MV-4-11 (cell line): ENCODE results near the gene MBD3.

Experiments used
- DNase-seq: peaks from one replicate; lab custom pipeline; 2025; lab: John Stamatoyannopoulos, UW

The MBD3 gene

DNA sequence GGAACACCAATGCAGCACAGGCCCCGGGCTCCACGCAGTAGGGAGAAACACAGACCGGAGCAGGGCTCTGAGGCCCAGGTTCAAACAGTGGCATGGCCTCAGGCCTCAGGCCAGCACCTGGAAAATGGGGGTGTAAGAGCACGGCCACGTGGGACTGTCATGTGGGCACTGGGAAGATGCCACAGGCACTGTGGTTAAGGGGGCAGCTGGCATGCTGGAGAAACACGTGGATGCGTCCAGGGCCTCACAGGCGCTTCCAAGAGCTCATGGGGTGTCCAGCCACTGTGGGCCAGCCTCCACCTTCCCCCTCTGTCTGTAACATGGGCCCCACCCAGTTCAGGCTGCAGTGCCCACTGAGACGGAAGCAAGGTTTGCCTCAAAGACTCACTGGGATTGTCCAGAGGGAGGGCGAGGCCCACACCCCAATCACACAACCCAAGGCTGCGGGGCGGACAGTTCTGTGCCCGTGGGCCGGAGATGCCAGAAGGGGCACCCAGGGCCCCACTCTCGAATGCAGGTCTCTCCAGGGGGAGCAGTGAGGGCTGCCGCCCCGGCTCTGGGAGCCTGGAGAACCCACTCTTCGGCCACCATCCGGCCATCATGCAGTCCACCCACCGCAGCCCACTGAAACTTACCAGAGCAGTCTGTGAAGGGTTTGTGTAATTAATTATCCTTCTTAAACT lies 6.3 kb upstream of the MBD3 start:
- DNase-seq = no peak

DNA sequence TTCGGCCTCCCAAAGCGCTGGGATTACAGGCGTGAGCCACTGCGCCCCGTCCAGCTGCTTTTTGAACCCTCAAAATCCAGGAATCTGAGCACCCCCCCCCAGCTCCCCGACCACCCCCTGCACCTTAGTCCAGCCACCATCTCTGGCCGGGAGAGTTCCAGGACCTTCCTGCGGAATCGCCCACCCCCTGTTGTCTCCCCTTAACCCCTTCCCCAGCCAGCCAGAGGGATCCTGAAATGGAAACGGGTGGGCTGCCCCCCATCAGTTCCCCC lies 772 bp upstream of the MBD3 start:
- no peak for DNase-seq

DNA sequence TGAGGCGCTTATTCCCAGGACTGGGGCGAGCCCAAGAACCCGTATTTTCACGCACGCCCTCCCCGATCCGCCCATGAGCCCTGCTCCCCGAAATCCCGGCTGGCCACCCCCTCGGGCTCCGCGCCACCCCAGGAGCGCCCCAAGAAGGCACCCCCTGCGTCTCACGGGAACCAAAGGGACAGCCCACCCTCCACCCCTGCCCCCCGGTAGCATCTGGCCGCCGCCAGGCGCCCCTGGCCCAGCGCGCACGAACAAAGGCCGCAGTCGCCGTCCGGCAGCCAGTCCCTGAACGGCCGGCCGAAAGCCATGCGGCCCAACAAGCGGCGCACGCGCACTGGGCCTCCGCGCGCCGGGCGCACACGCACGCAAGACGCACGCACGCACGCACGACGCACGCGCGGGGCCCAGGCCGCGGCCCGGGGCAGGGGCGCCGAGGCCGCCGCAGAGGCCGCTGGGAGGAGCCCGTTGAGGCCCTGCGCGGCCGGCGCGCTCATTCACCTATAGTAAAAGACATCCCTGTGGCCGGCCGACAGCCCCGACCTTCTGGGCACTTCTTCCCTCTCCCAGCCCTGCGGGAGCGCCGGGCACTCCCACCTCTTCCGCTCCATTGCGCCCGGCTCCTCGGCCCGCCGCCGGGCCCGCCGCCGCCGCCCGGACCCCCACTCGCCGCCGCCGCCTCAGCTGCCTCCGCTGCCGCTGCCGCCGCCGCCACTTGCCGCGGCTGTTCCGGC lies 476 bp downstream of the MBD3 start:
- DNase-seq = peak; percentile 86

DNA sequence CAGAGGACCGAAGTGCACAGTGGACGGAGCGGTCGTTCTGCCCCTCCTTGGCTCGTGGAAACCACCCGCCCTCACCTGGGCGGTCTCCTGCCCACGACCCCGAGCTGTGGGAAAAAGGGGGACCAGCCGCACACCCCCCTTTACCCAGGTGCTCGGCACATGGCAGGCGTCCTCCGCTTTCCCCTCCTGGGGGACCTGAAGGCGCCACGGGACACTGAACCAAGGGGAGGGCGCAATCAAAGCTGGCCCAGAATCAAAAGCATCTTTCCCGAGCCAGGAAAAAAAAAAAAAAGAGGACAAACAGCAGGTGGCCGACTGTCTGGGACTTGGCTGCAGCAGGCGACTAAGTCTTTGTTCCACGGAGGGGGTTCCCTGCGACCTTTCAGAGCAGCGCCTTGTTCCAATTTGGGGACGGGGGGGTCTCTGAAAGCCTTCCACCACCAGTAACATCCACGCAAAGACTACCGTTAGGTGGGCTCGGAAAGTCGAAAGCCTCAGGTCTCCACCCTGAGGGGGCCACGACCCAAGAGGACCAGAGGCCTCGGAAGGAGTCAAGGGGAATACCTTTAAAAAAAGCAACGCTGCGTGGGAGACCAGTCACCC lies 1.1 kb downstream of the MBD3 start:
- no peak for DNase-seq

DNA sequence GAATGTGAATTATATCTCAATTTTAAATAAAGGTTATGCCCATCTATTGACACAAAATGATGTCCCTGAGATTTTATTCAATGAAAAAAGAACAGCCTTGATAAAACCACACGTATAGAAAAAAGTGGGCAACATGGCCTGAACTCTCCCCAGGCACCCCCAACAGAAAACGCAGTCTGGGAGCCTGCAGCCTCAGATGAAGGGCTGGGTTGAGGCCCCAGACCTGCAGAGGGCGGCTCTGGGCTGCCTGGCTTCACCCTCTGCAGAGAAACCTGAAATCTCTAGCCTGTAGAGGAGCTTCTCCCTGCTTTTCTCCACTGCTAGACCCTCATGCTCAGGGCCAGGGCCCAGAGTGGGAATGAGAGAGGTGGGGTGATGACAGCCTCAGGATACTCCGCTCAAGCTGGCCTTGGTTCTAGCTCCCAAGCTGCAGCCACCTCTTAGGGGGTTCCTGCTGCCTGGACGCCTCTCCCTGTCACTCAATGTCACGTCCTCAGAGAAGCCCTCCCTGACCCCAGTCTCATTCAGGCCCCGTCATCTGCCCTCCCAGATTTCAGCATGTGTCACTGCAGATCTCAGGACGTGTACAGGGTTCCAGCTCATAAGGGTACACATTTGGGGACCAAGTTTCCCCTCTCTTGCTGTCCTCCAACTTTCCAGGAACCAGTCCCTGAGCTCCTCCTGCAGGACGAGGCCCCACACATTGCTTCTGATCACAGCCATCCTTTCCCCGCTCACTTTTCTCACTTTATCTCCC lies 1.8 kb downstream of the MBD3 start:
- peak; percentile 39 for DNase-seq

DNA sequence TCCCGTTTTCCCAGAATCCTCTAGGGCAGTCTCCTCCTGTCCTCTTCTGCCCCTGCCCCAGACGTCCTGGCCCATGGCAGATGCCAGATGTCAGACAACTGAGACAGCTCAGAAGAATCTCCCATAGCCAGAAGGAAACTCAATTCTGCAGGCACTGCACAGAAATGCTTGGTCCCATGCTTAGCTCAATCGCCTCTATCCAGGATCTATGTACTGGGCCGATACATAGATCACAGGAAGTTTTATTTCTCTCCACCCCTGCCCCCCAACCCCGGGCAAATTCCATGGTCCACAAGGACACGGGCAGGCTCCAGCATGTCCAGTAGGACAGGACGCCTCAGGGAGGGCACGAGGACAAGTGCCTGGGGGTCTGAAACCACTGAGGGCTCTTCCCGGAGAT lies 4.8 kb downstream of the MBD3 start:
- DNase-seq = no peak

DNA sequence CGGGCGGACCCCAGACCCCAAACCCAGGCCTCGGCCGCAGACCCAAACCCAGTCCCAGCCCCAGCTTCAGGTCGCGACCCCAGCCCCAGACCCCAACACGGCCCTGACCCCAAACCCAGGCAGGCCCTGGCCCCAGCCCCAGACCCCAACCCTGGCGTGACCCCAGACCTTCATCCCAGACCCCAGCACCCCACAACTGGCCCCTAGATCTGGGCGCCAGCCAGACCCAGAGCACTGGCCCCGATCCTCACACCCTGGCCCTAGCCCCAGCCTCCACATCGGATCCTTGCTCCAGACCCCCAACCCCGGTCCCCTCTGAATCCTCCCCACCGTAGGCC lies 7.5 kb downstream of the MBD3 start:
- no peak for DNase-seq

DNA sequence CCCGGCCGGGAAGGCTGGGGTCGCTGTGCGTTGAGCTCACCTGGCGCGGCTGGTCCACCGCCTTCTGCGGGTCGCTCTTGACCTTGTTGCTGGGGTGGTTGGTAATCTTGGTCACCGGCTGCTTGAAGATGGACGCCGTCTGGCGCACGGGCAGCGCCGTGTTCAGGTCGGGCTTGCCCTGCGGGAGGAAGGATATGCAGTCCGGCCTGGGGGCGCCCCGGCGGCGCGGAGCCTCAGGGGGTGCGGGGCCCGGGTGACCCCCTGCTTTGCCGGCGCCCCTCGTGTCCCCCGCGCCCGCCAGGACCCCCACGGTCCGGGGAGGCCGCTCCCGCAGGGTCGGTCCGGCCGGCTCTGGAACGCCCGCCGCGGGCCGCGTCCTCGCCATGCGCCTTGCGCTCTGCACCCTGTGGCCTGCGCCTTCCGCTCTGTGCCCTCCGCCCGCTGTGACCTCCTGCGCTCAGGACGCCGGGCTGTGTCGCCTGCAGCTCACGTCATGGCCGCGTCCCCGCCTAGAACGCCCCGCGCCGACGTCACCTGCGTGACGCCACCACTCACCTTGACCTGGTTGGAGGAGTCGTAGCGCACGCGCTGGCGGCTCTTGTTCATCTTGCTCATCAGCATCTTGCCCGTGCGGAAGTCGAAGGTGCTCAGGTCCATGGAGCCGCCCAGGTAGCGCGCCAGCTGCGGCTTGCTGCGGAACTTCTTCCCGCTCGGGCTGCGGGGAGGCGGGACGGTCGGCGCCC lies 8.0 kb downstream of the MBD3 start:
- no peak for DNase-seq

DNA sequence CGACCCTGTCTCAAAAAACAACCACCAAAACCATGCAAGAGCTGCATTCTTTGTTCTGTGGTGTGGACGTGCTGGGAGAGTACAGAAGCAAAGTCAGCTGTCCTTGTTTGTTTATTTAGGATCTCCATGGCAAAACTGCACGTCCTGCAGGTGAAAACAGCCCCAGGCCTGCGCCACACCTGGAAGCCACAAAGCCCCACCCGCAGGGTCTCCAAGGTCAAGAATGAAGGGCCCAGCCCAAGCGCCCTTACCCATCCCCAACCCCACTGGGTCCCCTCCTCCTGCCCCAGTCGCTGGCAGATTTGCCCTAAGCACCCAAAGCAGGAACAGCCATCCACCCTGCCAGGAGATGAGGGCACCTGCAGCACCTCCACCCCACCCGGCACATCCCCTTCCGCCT lies 10.5 kb downstream of the MBD3 start:
- DNase-seq = no peak

DNA sequence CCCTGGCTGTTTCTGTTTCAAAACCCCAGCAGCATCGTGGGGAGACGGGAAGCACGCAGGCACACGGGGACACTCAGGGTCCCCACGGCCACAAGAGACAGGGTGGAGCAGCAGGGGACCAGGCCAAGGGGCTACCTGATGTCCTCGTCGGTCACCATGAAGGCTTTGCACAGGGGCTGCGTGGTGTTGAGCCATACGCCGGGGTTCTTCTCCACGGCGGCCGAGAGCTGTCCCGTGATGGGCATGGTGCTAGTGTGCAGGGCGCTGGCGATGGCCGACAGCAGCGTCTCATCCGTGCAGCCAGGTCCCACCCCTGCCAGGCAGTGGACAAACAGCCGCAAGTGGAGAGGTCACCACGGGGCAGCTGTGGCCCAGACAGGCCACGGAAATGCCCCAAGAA lies 11.7 kb downstream of the MBD3 start:
- DNase-seq = no peak

DNA sequence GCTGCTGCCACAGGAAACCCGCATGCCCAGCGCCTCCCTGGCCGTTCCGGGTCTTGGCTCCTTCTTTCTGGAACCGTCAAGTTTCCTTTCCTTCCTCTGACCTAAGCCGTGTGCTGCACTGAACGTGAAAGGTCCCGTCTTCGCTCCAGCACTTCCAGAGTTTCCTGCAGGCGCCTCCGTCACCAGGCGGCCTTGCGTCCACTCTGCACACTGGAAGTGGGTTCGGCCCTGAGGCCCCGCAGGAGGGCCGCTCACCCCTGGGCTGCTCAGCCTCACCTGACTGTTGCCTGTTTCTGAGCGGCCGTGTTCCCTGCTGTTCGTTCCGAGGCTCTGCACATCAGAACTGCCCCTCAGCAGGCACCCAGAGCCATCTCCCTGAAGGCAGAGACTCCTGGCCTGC lies 12.3 kb downstream of the MBD3 start:
- DNase-seq = no peak

DNA sequence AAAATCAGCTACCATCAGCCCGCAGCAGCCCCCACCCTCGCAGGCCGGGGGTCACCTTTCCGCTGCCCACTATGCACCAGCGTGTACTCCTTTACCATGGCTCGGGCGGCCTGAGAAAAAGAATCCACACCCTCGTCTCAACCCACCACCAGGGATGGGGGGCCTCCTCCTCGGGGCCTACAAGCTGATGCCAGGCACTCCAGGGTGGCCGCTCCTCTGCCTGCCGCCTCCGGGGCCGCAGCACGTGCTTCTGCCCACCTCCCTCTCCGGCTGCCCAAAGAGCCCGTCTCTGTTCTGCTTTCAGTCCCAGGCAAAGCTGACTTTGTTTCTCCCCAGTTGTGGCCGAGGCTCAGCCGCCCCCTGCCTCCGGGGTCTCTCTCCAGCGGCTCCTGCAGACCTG lies 13.4 kb downstream of the MBD3 start:
- DNase-seq = no peak

DNA sequence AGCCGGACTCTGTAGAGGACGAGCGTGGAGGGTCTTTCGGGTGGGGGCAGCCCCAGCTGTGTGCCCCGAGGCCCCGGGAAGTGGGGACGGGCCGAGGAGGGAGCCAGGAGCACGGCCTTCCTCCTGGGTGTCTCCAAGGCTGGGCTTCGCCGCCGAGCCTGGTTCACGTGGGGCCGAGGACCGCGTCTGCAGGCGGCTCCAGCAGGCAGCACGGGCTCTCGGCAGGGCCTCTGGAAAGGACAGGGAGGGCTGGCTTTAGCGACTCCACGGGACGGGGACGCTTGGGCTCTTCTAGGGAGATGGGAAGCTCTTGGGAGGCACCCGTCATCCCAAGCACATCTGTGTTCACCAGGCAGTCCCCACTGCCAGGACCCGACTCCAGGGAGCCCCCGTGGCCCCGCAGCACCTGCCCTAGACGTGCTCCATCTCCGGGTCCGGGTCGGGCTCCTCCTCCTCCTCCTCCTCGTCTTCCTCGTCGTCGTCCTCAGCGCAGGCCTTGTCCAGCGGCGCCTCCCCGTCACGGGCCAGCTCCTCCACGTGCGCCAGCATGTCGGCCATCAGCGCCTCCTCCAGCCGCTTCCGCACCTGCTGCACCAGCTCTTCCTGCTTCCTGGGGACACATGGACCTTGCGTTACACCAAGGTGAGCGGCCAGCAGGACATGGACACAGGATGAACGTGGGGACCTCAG lies 14.6 kb downstream of the MBD3 start:
- no peak for DNase-seq

DNA sequence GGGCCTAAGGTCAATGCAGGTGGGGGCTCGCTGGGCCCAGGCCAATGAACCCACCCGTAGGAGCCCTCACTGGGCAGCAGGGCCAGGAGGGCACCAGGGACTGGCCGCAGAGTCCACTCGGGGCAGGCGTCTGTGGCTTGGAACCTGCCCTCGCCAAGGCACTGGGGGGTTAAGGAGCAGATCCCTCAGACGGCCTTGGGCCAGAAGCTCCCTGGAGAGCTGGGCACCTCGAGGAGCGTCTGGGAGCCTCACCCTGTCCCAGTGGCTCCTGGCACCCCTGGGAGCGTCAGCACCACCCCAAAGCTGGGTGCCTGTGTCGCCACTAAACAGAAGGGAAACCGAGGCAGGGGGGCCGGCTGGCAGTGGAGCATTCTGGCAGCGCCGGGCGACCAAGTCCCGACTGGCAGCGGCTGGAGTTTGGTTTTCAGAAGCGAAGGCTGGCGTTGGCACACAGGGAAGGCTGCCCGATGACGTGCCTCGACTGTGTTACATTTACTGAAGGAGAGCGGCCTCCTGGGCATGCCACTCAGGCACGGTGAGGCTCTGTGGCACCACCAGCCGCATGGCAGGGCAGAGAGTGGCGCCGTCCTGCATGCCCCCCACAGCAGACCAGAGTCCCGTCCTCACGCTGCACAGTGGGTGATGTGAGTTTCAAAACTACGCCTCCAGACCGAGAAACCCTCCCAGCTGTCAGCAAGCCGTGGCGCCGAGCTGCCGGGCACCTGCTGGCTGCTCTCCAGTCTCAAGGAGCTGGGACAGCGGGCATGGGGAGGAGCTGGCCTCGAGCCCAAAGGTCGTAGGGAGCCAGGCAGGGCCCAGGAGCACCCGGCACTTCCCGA lies 15.4 kb downstream of the MBD3 start:
- DNase-seq = no peak

DNA sequence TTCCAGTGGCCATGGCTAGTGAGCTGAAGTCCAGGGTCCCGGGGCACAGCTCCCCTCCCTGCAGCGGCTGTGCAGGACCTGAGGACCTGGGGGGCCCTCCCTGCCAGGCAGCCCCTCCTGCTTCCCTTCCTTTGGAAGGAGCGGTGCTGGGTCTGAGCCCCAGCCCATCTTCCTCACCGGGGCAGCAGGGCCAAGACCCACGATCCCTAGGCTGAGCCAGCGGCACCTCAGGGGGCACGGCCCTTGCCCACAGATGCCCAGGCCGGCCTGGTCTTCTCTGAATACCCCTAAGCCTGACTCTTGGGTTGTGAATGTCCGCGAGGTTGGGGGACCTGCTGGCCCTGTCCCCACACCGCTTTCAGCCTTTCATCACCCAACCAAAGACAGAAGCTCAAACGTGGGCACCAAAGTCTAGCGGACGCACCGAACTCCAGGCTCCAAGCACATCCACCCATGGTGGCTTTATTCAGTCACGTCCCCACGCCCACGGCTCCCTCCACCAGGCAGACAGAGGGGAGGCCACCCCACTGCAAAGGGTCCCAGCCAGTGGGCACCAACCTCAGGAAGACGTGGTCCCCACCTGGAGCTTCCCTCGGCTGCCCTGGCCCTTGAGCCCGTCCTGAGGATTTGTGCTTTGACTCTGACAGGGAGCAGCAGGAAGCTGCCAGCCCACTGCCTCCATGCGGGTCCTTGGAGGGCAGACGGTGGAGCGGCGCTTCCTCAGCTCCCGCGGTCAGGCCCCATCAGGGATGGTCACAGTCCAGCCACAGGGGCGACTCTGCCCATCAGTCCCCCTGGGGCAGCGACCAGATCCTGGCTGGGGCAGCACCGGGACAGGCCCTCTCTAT lies 16.2 kb downstream of the MBD3 start:
- no peak for DNase-seq

DNA sequence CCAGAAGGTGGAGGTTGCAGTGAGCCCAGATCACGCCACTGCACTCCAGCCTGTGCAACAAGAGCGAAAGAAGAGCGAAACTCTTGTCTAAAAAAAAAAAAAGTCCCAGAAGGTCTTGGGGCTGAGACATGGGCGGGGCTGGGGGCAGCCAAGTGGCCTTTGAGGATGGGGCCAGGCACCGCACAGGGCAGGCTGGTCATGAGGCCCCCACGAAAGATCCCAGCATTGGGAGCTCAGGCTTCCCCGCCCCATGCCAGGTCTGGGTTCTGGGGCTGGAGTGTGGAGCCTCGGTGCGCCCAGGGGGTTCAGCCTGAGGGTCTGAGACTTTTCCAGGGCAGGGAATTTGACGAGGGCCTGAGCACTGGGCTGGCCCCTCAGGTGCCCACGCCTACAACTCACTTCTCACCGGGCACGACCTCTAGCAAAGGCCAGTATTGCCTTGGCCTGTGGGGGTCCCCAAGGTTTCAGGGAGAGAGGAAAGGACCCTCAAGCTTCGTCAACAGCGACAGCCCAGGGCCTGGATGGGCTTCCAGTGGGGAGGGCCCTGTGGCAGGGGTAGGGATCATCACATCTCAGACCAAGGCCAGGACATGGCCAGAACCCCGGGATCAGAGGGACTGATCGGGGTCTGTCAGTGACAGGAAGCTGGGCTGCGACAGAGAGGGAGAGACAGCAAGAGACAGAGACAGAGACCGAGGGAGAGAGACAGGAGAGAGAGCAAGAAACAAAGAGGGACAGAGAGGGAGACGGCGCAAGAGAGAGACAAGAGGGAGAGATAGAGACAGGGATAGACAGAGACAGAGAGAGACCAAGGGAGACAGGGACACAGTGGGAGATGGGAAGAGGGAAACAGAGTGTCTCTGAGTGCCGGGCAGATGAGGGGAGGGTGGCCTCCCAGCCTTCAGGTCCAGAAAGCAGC lies 17.1 kb downstream of the MBD3 start:
- no peak for DNase-seq

DNA sequence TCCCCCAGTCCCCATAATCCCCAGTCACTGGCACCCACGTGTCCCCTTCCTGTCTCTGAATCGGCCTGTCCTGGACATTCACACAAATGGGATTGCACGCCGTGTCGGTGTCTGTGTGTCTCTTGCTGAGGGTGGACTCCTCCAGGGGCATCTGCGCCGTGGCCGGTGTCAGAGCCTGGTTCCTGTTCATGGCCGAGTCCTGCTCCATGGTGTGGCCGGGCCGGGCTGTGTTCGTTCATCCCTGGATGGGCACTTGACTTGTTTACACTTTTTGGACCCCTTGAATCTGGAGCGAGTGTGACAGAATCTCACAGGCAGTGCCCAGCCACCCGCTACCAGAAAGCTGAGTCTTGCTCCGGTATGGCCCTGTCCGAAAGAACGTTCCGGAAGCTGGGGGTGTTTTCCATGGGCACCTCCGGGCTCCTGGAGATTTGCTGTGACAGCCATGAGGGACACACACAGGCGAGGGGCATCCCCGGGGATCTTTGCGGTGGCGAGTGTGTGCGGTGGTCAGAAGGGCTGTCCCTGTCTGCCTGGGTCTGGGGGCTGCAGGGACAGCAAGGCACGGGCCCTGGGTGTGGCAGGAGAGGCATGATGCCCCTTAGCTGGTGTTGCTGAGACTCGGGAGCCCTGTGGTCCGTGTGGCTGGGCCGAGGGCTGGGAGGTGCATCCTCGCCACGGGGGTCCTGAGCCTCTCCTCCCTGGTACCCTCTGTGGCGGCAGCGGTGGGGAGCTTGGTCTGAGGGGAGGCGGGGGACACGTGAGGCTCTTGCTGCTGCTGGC lies 18.1 kb downstream of the MBD3 start:
- no peak for DNase-seq

DNA sequence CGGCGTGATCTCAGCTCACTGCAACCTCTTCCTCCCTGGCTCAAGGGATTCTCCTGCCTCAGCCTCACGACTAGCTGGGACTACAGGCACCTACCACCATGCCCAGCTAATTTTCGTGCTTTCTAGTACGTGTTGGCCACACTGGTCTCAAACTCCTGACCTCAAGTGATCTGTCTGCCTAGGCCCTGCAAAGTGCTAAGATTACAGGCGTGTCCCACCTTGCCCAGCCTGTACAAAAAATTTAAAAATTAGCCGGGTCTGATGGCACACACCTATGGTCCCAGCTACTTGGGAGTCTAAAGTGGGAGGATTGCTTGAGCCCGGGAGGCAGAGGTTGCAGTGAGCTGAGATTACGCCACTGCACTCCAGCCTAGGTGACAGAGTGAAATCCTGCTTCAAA lies 19.9 kb downstream of the MBD3 start:
- no peak for DNase-seq
